Activated T-cell treated with anti-CD3 and anti-CD28 coated beads for 1 hour (primary cell): Measurements from ENCODE around the gene GUSB.

ENCODE experiments used
- DNase-seq: peaks from one replicate; pipeline ENCODE4 v3.0.0-alpha.2; 2020; ENCODE audit warnings: low read depth

Gene GUSB

GRCh38 chr7:65927489-65928448 is 54.2 kb downstream of the GUSB start:
- DNase-seq: no peak

DNA sequence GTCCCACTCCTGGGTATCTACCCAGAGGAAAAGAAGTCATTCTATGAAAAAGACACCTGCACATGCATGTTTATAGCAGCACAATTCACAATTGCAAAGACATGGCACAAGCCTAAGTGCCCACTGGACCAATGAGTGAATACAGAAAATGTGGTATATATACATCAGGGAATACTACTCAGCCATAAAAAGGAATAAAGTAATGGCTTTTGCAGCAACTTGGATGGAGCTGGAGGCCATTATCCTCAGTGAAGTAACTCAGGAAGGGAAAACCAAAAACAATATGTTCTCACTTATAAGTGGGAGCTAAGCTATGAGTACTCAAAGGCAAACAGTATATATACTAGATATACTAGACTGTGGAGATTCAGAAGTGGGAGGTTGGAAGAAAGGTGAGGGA is 55.4 kb downstream of the GUSB start:
- no peak for DNase-seq

- DNase-seq: no peak
Measured at GRCh38 chr7:65925040-65925439, 57.0 kb downstream of the GUSB start.

GRCh38 chr7:65924193-65924592 is 57.8 kb downstream of the GUSB start:
- DNase-seq: no peak

GRCh38 chr7:65923316-65923715 is 58.7 kb downstream of the GUSB start:
- DNase-seq: no peak

DNA sequence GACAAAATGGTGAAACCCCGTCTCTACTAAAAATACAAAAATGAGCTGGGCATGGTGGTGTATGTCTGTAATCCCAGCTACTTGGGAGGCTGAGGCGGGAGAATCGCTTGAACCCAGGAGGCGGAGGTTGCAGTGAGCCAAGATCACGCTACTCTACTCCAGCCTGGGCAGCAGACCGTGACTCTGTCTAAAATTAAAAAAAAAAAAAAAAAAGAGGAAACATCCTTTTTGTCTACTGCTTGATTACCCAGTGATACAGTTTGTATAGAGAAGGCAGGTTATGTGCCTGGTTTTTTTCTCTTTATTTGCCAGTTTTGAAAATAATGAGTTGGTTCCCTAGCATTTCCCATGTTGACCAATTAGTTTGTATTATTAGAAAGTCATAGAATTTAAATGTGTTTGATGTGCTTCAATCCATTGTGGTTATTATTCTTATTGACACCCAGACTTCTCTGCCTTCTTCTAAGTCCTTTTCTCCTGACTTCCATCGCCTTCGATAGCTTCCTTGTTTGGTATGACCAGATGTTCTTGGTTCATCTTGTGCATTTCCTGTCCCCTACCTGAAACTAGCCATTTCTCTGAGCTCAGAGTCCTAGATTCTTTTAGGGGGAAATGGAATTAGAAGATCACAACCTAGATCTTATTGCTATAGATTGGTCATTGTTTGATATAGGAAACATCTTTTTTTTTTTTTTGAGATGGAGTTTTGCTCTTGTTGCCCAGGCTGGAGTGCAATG is 65.9 kb downstream of the GUSB start:
- DNase-seq: no peak

DNA sequence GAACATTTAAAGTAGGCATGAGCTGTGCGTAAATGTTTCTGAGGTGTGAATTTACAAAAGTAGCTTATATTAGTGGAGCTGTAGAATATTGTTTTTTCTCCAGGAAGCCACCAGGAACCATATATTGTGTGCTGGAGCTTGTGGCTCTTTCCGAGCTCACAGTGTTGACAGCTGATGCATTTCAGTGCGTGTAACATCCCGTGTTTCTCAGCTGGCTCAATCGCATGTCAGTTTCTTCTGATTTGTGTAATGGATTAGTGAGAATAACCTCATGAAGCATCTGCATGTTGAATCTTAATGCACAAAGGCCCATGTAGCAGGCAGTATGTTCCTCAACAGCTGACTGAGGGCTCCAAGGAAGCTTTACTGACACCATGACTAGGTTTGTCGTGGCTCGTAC is 69.8 kb downstream of the GUSB start:
- no peak for DNase-seq
